Frontal cortex (tissue), 4 donors: ENCODE measurements around the gene BACH1. TPM values are rescaled to one million over a fixed set of nuclear protein-coding genes. Genes with fewer than 3 reads are reported as not detected.
A peak's percentile ranks its signal among the peaks of the same experiment; 100 is the strongest.

Experiments used
- DNase-seq, 2 donors: peaks; one replicate each; pipeline ENCODE4 v3.0.0; 2012; ENCODE audit warnings: low spot score in 2 of 2
- FAIRE-seq: peaks from 2 replicates; lab custom pipeline; 2012; peaks lifted over from hg19 to GRCh38; lab: Jason Lieb, UNC
- total RNA-seq: library from RNA; depleted of rRNA; stranded (reverse); fragments of >200 nt; gene quantifications from one replicate; pipeline ENCODE4 v1.2.3, GENCODE V29; 2014
- donor health status: control.
- donor health status: control.
- donor health status: control.

The BACH1 gene
- total RNA-seq, 1 donor from 2014 or later = 136 TPM

- DNase-seq (no peak), FAIRE-seq (no peak)
Measured at GRCh38 chr21:29311802-29312201, 13.1 kb downstream of the BACH1 start.

DNA sequence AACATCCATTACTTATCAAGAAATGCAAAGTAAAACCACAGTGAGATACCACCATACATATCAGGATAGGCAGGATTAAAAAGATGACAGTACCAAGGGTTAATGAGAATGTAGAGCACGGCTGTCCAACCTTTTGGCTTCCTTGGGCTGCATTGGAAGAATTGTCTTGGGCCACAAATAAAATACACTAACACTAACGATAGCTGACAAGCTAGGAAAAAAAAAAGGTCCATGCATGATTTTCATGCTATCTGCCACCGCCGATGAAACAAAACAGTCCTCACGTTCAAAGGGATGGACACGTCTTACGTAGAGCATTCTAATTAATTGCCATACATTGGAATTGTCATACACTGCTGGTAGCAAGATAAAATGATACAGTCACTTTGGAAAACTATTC lies 14.3 kb downstream of the BACH1 start:
- no peak for FAIRE-seq
- DNase-seq = no peak

DNA sequence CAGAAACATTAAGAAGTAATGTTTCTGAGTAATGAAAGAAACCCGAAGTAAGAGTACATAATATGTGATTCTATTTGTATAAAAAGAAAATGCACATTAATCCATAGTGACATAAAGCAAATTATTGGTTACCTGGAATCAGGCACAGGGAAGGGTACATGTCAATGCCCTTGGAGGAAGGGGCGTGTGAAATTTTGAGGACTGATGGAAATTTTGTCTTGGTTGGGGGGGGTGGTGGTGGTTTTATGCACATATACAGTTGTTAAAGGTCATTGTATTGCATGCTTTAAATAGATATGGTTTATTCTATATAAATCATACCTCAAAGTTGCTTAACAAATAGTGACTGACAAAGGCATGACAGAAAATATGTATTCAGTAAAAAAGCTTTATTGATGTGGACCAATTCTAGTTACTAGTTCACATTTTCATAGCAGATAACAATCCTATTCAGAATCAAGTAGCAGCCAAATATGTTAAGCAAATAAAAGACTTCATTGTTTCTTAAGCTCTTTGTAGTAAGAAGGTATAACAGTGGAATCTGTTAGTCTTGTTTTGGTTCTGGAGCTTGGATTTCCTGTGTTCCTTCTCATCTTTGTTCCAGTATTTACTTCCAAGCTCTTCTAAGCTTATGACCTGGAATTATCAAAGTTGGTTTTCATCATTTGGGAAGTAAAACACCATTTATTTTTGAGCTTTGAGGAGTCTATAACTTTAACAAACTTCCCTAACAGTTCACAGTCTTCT lies 15.1 kb downstream of the BACH1 start:
- FAIRE-seq = no peak

GRCh38 chr21:29315131-29315749 lies 16.5 kb downstream of the BACH1 start:
- FAIRE-seq = no peak
- DNase-seq = no peak

More for the DNA sequence above, 15.1 kb downstream of the BACH1 start:
- DNase-seq = no peak

- FAIRE-seq (no peak), DNase-seq (no peak)
Measured at GRCh38 chr21:29316029-29316742, 17.5 kb downstream of the BACH1 start.

- no peak for FAIRE-seq
Measured at GRCh38 chr21:29316806-29317205, 18.1 kb downstream of the BACH1 start.

GRCh38 chr21:29318354-29318753 lies 19.6 kb downstream of the BACH1 start:
- FAIRE-seq = no peak
- DNase-seq = no peak

More at GRCh38 chr21:29316806-29317205, 18.1 kb downstream of the BACH1 start:
- no peak for DNase-seq

GRCh38 chr21:29320031-29320430 lies 21.3 kb downstream of the BACH1 start:
- DNase-seq (no peak), FAIRE-seq (no peak)

DNA sequence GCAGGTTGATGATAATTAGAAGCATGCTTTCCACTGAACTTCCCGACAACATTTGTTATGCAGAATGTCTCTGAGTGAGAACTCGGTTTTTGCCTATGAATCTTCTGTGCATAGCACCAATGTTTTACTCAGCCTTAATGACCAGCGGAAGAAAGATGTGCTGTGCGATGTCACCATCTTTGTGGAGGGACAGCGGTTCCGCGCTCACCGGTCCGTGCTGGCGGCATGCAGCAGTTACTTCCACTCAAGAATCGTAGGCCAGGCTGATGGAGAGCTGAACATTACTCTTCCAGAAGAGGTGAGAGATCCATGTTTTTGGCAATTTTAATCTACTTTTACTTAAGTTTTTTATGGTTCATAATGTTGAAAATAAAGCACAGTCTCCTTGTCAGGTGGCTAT lies 22.5 kb downstream of the BACH1 start:
- no peak for DNase-seq
- no peak for FAIRE-seq

- no peak for FAIRE-seq
Measured at GRCh38 chr21:29321932-29322928, 23.5 kb downstream of the BACH1 start.

DNA sequence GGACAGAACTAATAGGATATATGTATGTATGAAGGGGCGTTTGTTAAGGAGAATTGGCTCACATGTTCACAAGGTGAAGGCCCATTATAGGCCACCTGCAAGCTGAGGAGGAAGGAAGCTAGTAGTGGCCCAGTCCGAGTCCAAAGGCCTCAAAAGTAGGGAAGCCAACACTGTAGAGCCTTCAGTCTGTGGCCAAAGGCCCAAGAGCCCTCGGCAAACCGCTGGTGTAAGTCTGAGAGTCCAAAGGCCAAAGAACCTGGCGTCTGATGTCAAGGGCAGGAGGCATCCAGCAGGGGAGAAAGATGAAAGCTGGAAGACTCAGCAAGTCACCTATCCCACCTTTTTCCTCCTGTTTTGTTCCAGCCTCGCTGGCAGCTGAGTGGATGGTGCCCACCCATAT lies 24.5 kb downstream of the BACH1 start:
- no peak for DNase-seq
- no peak for FAIRE-seq

More at GRCh38 chr21:29321932-29322928, 23.5 kb downstream of the BACH1 start:
- no peak for DNase-seq

DNA sequence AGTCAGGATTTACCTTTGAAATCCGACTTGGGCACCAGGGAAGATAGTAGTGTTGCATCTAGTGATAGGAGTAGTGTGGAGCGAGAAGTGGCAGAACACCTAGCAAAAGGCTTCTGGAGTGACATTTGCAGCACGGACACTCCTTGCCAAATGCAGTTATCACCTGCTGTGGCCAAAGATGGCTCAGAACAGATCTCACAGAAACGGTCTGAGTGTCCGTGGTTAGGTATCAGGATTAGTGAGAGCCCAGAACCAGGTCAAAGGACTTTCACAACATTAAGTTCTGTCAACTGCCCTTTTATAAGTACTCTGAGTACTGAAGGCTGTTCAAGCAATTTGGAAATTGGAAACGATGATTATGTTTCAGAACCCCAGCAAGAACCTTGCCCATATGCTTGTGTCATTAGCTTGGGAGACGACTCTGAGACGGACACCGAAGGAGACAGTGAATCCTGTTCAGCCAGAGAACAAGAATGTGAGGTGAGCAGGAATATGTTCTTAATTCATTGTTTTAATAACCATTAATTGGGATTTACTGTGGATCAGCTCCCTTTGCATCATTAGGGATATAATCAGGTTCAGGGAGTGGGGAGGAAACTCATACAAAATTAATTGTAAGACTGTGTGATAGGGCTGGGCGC lies 28.3 kb downstream of the BACH1 start:
- FAIRE-seq = no peak
- DNase-seq = no peak

DNA sequence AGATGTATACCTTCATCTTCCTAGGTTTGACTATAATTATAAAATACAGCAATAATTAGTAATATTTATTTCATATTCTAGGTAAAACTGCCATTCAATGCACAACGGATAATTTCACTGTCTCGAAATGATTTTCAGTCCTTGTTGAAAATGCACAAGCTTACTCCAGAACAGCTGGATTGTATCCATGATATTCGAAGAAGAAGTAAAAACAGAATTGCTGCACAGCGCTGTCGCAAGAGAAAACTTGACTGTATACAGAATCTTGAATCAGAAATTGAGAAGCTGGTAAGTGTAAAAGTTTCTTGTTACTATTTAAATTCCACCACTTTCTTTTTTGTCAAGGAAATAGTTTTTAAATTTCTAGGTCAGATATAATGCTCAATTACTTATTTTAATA lies 30.7 kb downstream of the BACH1 start:
- no peak for FAIRE-seq

GRCh38 chr21:29330797-29331196 lies 32.1 kb downstream of the BACH1 start:
- DNase-seq (no peak), FAIRE-seq (peak; percentile 67)

More for the DNA sequence above, 30.7 kb downstream of the BACH1 start:
- no peak for DNase-seq

GRCh38 chr21:29332461-29333362 lies 34.0 kb downstream of the BACH1 start:
- DNase-seq = no peak
- FAIRE-seq = no peak

- DNase-seq = no peak
- no peak for FAIRE-seq
Measured at GRCh38 chr21:29333406-29333805, 34.7 kb downstream of the BACH1 start.

DNA sequence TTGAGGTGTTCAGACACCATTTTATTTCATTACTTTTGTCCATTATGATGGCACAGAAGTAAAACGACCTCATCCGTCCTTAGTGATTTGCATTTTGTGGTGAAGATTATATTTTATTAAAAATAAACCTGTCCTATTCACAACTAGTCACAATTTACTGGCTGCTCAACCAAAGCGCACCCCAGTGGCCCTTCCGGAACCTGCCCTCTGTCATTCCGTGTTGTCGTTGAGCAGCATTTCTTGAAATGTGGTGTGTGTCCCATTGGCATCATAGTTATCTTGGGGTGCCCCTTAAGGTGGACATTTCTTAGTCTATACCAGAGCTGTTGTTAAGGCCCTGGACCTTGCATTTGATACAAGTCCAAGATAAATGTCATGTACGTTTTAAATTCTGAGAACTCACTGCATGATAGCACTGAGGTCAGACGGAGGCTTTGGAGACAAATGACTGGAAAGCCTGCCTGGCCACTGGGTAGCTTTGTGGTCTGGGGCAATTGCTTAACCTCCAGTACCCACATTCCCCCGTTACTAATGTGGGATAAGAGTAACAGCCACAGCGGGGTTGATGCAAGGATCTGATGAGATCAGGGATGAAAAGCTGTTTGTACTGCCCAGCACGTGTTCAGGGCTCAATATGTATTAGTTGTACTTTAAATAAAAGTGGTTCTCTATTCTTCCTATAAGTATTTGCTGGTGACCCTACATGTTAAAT lies 36.2 kb downstream of the BACH1 start:
- DNase-seq = no peak
- FAIRE-seq = no peak

- DNase-seq (no peak), FAIRE-seq (no peak)
Measured at GRCh38 chr21:29335720-29336119, 37.0 kb downstream of the BACH1 start.
